ENCODE results near the gene NR2E1. TPM values are rescaled to one million over a fixed set of nuclear protein-coding genes. Genes with fewer than 3 reads are reported as not detected.

The NR2E1 gene
- total RNA-seq, 1 experiment from 2014 or later = 1.4 TPM

GRCh38 chr6:108228416-108228815 is 62.6 kb downstream of the NR2E1 start:
- Mint-ChIP-seq H3K27ac (ENCODE audit: unreplicated experiment) (no peak overlapping the region), H3K36me3 (ENCODE audit: insufficient read depth, unreplicated experiment) (peaks cover 6% of the 10 kb centered on the region), H3K27me3 (ENCODE audit: insufficient read depth, unreplicated experiment) (no peaks in the 10 kb centered on the region), H3K9me3 (ENCODE audit: unreplicated experiment) (no peaks in the 10 kb centered on the region), H3K4me3 (ENCODE audit: unreplicated experiment) (no peak overlapping the region), H3K4me1 (ENCODE audit: low read depth, unreplicated experiment) (no peaks in the 10 kb centered on the region)
- H3K36me3 ChIP-seq (ENCODE audit: control insufficient read depth, insufficient read depth, low read length) = no peaks in the 10 kb centered on the region
- DNase-seq = no peak
- no TSS peak for BruUV-seq (replicated peaks)
- POLR2A ChIA-PET = no interaction called here
- H3K9me3 ChIP-seq = no peaks in the 10 kb centered on the region
- no peak for TF ChIP-seq CTCF (IDR thresholded peaks at IDR 0.05; ENCODE audit: insufficient read depth in 1 of 2, low read depth in 1 of 2, low read length in 1 of 2, severe bottlenecking in 1 of 2, unreplicated experiment in 1 of 2)
- H3K27me3 ChIP-seq (replicated peaks; ENCODE audit: control insufficient read depth, insufficient read depth, low read length) = no peaks in the 10 kb centered on the region
- CTCF ChIA-PET = no interaction called here
- H3K4me3 ChIP-seq (ENCODE audit: low read depth, low read length) = no peak overlapping the region
- intact Hi-C loops (cut with micrococcal nuclease; ENCODE audit: unreplicated experiment) = no loop called here
- H3K4me1 ChIP-seq = no peaks in the 10 kb centered on the region

- no TSS peak for BruUV-seq (replicated peaks)
- peaks cover 7% of the 10 kb centered on the region for H3K4me1 Mint-ChIP-seq (ENCODE audit: low read depth, unreplicated experiment)
- Histone ChIP-seq H3K36me3 (ENCODE audit: control insufficient read depth, insufficient read depth, low read length) (no peaks in the 10 kb centered on the region; the same call in 1 of the 2 replicates), H3K27me3 (replicated peaks; ENCODE audit: control insufficient read depth, insufficient read depth, low read length) (no peaks in the 10 kb centered on the region), H3K9me3 (no peaks in the 10 kb centered on the region), H3K4me3 (ENCODE audit: low read depth, low read length) (no peak overlapping the region), H3K4me1 (no peaks in the 10 kb centered on the region)
- H3K27ac Mint-ChIP-seq (ENCODE audit: unreplicated experiment) = no peak overlapping the region
- H3K36me3 Mint-ChIP-seq (ENCODE audit: insufficient read depth, unreplicated experiment) = peaks cover 9% of the 10 kb centered on the region
- no peaks in the 10 kb centered on the region for H3K27me3 Mint-ChIP-seq (ENCODE audit: insufficient read depth, unreplicated experiment)
- POLR2A ChIA-PET = no interaction called here
- intact Hi-C loops (cut with micrococcal nuclease; ENCODE audit: unreplicated experiment) = no loop called here
- no peak for TF ChIP-seq CTCF (IDR thresholded peaks at IDR 0.05; ENCODE audit: insufficient read depth in 1 of 2, low read depth in 1 of 2, low read length in 1 of 2, severe bottlenecking in 1 of 2, unreplicated experiment in 1 of 2)
- H3K9me3 Mint-ChIP-seq (ENCODE audit: unreplicated experiment) = no peaks in the 10 kb centered on the region
- DNase-seq = no peak
- H3K4me3 Mint-ChIP-seq (ENCODE audit: unreplicated experiment) = no peak overlapping the region
- CTCF ChIA-PET = no interaction called here
These were observed 69.3 kb downstream of the NR2E1 start for GRCh38 chr6:108235127-108235526.

GRCh38 chr6:108236791-108237190 is 71.0 kb downstream of the NR2E1 start:
- Mint-ChIP-seq H3K4me3 (ENCODE audit: unreplicated experiment) (no peak overlapping the region), H3K27ac (ENCODE audit: unreplicated experiment) (no peak overlapping the region), H3K9me3 (ENCODE audit: unreplicated experiment) (no peaks in the 10 kb centered on the region), H3K4me1 (ENCODE audit: low read depth, unreplicated experiment) (peaks cover 11% of the 10 kb centered on the region), H3K36me3 (ENCODE audit: insufficient read depth, unreplicated experiment) (peaks cover 14% of the 10 kb centered on the region), H3K27me3 (ENCODE audit: insufficient read depth, unreplicated experiment) (no peaks in the 10 kb centered on the region)
- no peaks in the 10 kb centered on the region for H3K9me3 ChIP-seq
- no peak for DNase-seq
- no peak for TF ChIP-seq CTCF (IDR thresholded peaks at IDR 0.05; ENCODE audit: insufficient read depth in 1 of 2, low read depth in 1 of 2, low read length in 1 of 2, severe bottlenecking in 1 of 2, unreplicated experiment in 1 of 2)
- intact Hi-C loops (cut with micrococcal nuclease; ENCODE audit: unreplicated experiment) = no loop called here
- peaks cover 4% of the 10 kb centered on the region; the same call in 1 of the 2 replicates for H3K4me1 ChIP-seq
- no peaks in the 10 kb centered on the region for H3K27me3 ChIP-seq (replicated peaks; ENCODE audit: control insufficient read depth, insufficient read depth, low read length)
- CTCF ChIA-PET = no interaction called here
- no peak overlapping the region for H3K4me3 ChIP-seq (ENCODE audit: low read depth, low read length)
- POLR2A ChIA-PET = no interaction called here
- no peaks in the 10 kb centered on the region; the same call in 1 of the 2 replicates for H3K36me3 ChIP-seq (ENCODE audit: control insufficient read depth, insufficient read depth, low read length)
- BruUV-seq (replicated peaks) = no TSS peak

Data from Caco-2 (cell line).